ENCODE measurements around the gene PROS1. TPM values are rescaled to one million over a fixed set of nuclear protein-coding genes. Genes with fewer than 3 reads are reported as not detected.

Gene PROS1
- total RNA-seq, 1 donor from 2014 or later: 1.2 TPM

Other genes starting within 250 kb of the PROS1 start
- gene ARL13B, start 6.3 kb upstream of the PROS1 start, total RNA-seq: 14.7 and 15.9 TPM in 2 replicates
- gene STX19, start 54.7 kb upstream of the PROS1 start, total RNA-seq: not detected in 2 replicates
- gene DHFR2, start 89.0 kb upstream of the PROS1 start, total RNA-seq: 10.1 and 12.3 TPM in 2 replicates
- gene NSUN3, start 89.2 kb upstream of the PROS1 start, total RNA-seq: 18.8 and 19.7 TPM in 2 replicates